PC-3 (cell line): ENCODE measurements around the gene ARL4D.

Experiments
- CTCF ChIP-seq: fragments of 300-600 bp; sonication (generic); conservative IDR thresholded peaks from 2 replicates; pipeline ENCODE4 v1.5.1; 2017; ENCODE audit warnings: antibody characterized with exemption, low read depth, mild to moderate bottlenecking, low read length
- EZH2 ChIP-seq: fragments of 300-600 bp; sonication (generic); IDR thresholded peaks from one replicate; pipeline ENCODE4 v1.6.1; 2017; ENCODE audit warnings: antibody characterized with exemption, mild to moderate bottlenecking, low read length; ENCODE audit not compliant: unreplicated experiment

GRCh38 chr17:43367737-43368242, 31.0 kb upstream of the ARL4D start:
- TF ChIP-seq CTCF = no peak
- no peak for TF ChIP-seq EZH2
